GM12878 (cell line): ENCODE results near the gene PABPC1L. TPM values are rescaled to one million over a fixed set of nuclear protein-coding genes. Genes with fewer than 3 reads are reported as not detected.
"Not testable (repeated sequence)": the region's sequence is repeated elsewhere in the genome, so short reads cannot be mapped to it uniquely, and the experiment has no call there.

ENCODE experiments used
- ATAC-seq: fragments of 200-7000 bp; cut with Tn5 transposase; 3 replicates; pipeline ENCODE4 v1.9.1; 2020; ENCODE audit warnings: mild to moderate bottlenecking, moderate library complexity
- BruUV-seq: library from RNA; stranded (reverse); fragments of 400-500 nt; replicated peaks from 2 replicates; lab custom pipeline; 2021; lab: Mats Ljungman, UMichigan
- CTCF ChIA-PET: fragments of 300-600 bp; sonication (Branson Sonifier 250); formaldehyde crosslinking; extraction: SDS; loops from one replicate; lab custom pipeline; 2021; ENCODE audit warnings: inconsistent platforms; lab: Yijun Ruan, JAX
- POLR2A ChIA-PET: fragments of 350-600 bp; formaldehyde crosslinking; extraction: SDS; loops from one replicate; lab custom pipeline; 2021; ENCODE audit warnings: inconsistent platforms; lab: Charles Lee
- RAD21 ChIA-PET: fragments of 300-600 bp; sonication (Branson Sonifier 250); formaldehyde crosslinking; loops from one replicate; lab custom pipeline; 2023; ENCODE audit warnings: antibody characterized with exemption; ENCODE audit not compliant: unreplicated experiment; lab: Charles Lee
- SMC1A ChIA-PET: fragments of 300-600 bp; sonication (Branson Sonifier 250); formaldehyde crosslinking; loops from one replicate; lab custom pipeline; 2023; ENCODE audit not compliant: unreplicated experiment, uncharacterized antibody; lab: Charles Lee
- DNase-seq: peaks from one replicate; pipeline ENCODE4 v3.0.0-alpha.2; 2011; ENCODE audit warnings: low read depth, low spot score
- FAIRE-seq: peaks from 3 replicates; lab custom pipeline; 2011; peaks lifted over from hg19 to GRCh38; lab: Jason Lieb, UNC
- H2AFZ ChIP-seq: 2 replicates; pipeline ENCODE4 v1.6.0; 2011; ENCODE audit warnings: low read depth, low read length, control low read depth; ENCODE audit not compliant: control insufficient read depth
- H3K27ac ChIP-seq: 2 replicates; pipeline ENCODE4 v1.5.1; 2011; ENCODE audit warnings: control low read depth; ENCODE audit not compliant: control insufficient read depth, insufficient read depth
- H3K27me3 ChIP-seq, 2 experiments: replicated peaks in 1 of 2; 2 replicates each; pipeline versions ENCODE4 v1.6.0 to v1.6.1; 2011; ENCODE audit warnings: low read length in 1 of 2; ENCODE audit not compliant: control insufficient read depth in 2 of 2, insufficient read depth in 2 of 2
- H3K36me3 ChIP-seq, 2 experiments: 2 replicates each; pipeline ENCODE4 v1.5.1; 2011; ENCODE audit warnings: low read length in 1 of 2; ENCODE audit not compliant: control insufficient read depth in 2 of 2, insufficient read depth in 2 of 2
- H3K4me1 ChIP-seq: 2 replicates; pipeline ENCODE4 v1.6.1; 2011; ENCODE audit warnings: mild to moderate bottlenecking, low read length, moderate library complexity, mixed read lengths; ENCODE audit not compliant: control insufficient read depth, insufficient read depth
- H3K4me2 ChIP-seq: 2 replicates; pipeline ENCODE4 v1.6.0; 2011; ENCODE audit warnings: control low read depth; ENCODE audit not compliant: control insufficient read depth, insufficient read depth
- H3K4me3 ChIP-seq: fragments of 200-600 bp; sonication (generic); 2 replicates; pipeline ENCODE4 v1.5.1; 2016
- H3K79me2 ChIP-seq: 2 replicates; pipeline ENCODE4 v1.6.0; 2011; ENCODE audit warnings: low read length; ENCODE audit not compliant: control insufficient read depth, insufficient read depth
- H3K9ac ChIP-seq: 2 replicates; pipeline ENCODE4 v1.8.0; 2011; ENCODE audit warnings: low read length, control low read depth, mixed read lengths; ENCODE audit not compliant: control insufficient read depth, insufficient read depth
- H3K9me3 ChIP-seq: replicated peaks from 3 replicates; pipeline ENCODE4 v1.5.1; 2011; ENCODE audit warnings: mild to moderate bottlenecking, low read length; ENCODE audit not compliant: control insufficient read depth, insufficient read depth
- H4K20me1 ChIP-seq: 2 replicates; pipeline ENCODE4 v1.6.0; 2011; ENCODE audit not compliant: control insufficient read depth, insufficient read depth
- E4F1 ChIP-seq: fragments of 450-650 bp; IDR thresholded peaks from 2 replicates; pipeline ENCODE4 v1.6.1; 2018; ENCODE audit warnings: borderline replicate concordance, mild to moderate bottlenecking; ENCODE audit not compliant: partially characterized antibody
- FOXK2 ChIP-seq: fragments of 450-650 bp; IDR thresholded peaks from 2 replicates; pipeline ENCODE4 v1.6.1; 2017; ENCODE audit warnings: mild to moderate bottlenecking, moderate library complexity
- NBN ChIP-seq: fragments of 450-650 bp; IDR thresholded peaks from 2 replicates; pipeline ENCODE4 v1.6.1; 2016
- NRF1 ChIP-seq: conservative IDR thresholded peaks from 2 replicates; pipeline ENCODE4 v1.6.1; 2011; ENCODE audit warnings: mild to moderate bottlenecking, low read depth, low read length, improper control_type of control experiment
- PAX8 ChIP-seq: fragments of 450-650 bp; IDR thresholded peaks from 2 replicates; pipeline ENCODE4 v1.6.1; 2017; ENCODE audit warnings: mild to moderate bottlenecking, moderate library complexity
- TCF7 ChIP-seq: IDR thresholded peaks from 2 replicates; pipeline ENCODE4 v1.6.1; 2014; ENCODE audit warnings: antibody characterized with exemption, borderline replicate concordance
- WRNIP1 ChIP-seq: IDR thresholded peaks from 2 replicates; pipeline ENCODE4 v1.6.1; 2011; ENCODE audit warnings: low read depth, low read length, improper control_type of control experiment, borderline replicate concordance
- WGBS: methylation state at CpG from one replicate; pipeline ENCODE4 v1.1.6; 2016; ENCODE audit warnings: low lambda C conversion rate; ENCODE audit not compliant: insufficient replicate concordance, insufficient coverage; ENCODE audit errors: missing lambda C conversion rate; 5-methylcytosine and 5-hydroxymethylcytosine counted together
- in situ Hi-C: fragments of 300-500 bp; cut with MboI; formaldehyde crosslinking; loops from 9 replicates; pipeline ENCODE4 v1.14.3; 2018; ENCODE audit warnings: mixed read lengths
- intact Hi-C: fragments of 100-400 bp; cut with micrococcal nuclease; formaldehyde crosslinking; loops from one replicate; pipeline ENCODE4 v1.14.2; 2022; ENCODE audit not compliant: unreplicated experiment
- polyA plus RNA-seq, 11 experiments: library from polyadenylated mRNA; depleted of rRNA in 4 of 11; unstranded in 6 of 11; stranded (reverse) in 5 of 11; fragments of >200 nt; fragmentation: Nextera tagmentation in 4 of 11; fragmentation: Illumina TruSeq in 1 of 11; extraction: Ambion mirVana in 4 of 11; extraction: Trizol in 1 of 11; gene quantifications; 1 replicate in 1 of 11; 2 replicates in 10 of 11; pipeline versions ENCODE4 v1.2.1 to v1.2.3, GENCODE V29; 2011 to 2016; ENCODE audit warnings: inconsistent platforms in 2 of 11, missing spikeins in 2 of 11, low read depth in 1 of 11
- total RNA-seq, 4 experiments: library from RNA; depleted of rRNA in 3 of 4; stranded (reverse); fragments of >200 nt in 3 of 4; fragmentation: Illumina TruSeq in 1 of 4; extraction: Trizol in 1 of 4; gene quantifications; 2 replicates each; pipeline versions ENCODE4 v1.2.1 to v1.2.3, GENCODE V29; 2013 to 2021
- TF ChIP-seq, protein P1 (sequence below): IDR thresholded peaks from 2 replicates; pipeline ENCODE4 v1.6.1; 2011; ENCODE audit warnings: low read depth, mild to moderate bottlenecking, low read length, moderate library complexity, borderline replicate concordance; ENCODE audit errors: extremely low read depth
- TF ChIP-seq, protein P2 (sequence below): fragments of 150-350 bp; IDR thresholded peaks from 2 replicates; pipeline ENCODE4 v1.6.1; 2014; ENCODE audit warnings: mild to moderate bottlenecking, low read depth, low read length

Gene PABPC1L
- total and polyA plus RNA-seq, 10 of the 15 experiments (the other 5 are each of a cell fraction or from before 2014, with no cell fraction given), result 6.1 to 66.8 (median 11.9) TPM

DNA sequence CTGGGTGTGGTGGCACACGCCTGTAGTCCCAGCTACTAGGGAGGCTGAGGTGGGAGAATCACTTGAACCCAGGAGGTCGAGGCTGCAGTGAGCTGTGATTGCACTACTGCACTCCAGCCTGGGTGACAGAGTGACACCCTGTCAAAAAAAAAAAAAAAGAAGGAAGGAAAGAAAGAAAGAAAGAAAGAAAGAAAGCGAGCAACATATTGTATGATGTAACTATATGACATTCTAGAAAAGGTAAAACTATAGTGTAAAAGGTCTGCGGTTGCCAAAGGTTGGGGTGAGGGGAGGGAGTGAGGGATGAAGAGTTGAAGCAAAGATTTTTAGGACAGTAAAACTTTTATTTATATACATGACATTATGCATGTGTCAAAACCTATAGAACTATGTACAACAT, 27.5 kb upstream of the PABPC1L start:
- SMC1A ChIA-PET, H3K4me2 ChIP-seq, H4K20me1 ChIP-seq, H3K27ac ChIP-seq, H3K36me3 ChIP-seq, FAIRE-seq, intact Hi-C loops, BruUV-seq, ATAC-seq, H3K4me3 ChIP-seq, H3K9me3 ChIP-seq, DNase-seq, H3K27me3 ChIP-seq, RAD21 ChIA-PET, in situ Hi-C loops, H3K9ac ChIP-seq, H2AFZ ChIP-seq, H3K4me1 ChIP-seq: not testable (repeated sequence)
- ChIA-PET POLR2A (interaction anchor here (0.6 to 0.7 kb wide), 2 partner anchors 96 to 501 kb away, joined by 4 read pairs; no protein-coding TSS in a partner anchor), CTCF (interaction anchor here (1.2 kb wide), 1 partner anchor 18 kb away, joined by 3 read pairs; no protein-coding TSS in a partner anchor)
- WGBS, result 46% methylated on average over 4 of the region's 4 CpGs
- peaks cover 22% of the 10 kb centered on the region for H3K79me2 ChIP-seq

DNA sequence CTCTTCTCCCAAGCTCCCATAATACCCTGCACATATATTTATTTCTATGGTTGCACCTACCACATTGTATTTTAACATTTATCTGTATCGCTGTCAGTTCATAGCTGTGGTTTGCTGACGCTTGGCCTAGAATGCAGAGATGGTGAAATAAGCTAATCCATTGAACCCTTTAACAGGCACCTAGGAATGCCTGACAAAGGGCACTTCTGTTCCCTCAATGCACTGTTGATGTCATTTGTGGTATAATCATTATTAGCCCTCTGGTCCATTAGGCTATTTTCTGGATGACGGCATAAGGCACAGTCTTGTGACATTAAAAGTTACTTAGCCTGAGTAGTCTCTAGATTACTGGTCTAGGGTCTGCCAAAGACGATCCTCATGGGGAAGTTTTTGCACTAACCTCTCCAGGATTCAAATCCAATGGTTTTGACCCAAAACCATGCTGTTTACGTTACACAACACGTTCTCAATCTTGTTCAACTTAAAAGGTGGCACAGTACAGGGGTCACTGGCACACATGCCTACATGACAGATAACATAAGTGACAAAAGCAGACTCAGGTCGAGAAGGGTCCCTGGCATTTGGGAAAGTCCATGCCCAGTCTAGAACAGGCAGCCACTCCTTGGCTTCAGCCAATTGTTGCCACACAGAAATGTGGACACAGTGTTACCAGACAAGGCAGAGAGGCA, 26.5 kb upstream of the PABPC1L start:
- Histone ChIP-seq H3K27ac (no peak overlapping the region), H3K9me3 (no peaks in the 10 kb centered on the region), H4K20me1 (peaks cover 7% of the 10 kb centered on the region; the same call in 1 of the 2 replicates)
- TF ChIP-seq, protein P1, sequence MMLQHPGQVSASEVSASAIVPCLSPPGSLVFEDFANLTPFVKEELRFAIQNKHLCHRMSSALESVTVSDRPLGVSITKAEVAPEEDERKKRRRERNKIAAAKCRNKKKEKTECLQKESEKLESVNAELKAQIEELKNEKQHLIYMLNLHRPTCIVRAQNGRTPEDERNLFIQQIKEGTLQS, result no peak
- TF ChIP-seq WRNIP1, result no peak
- no peak for TF ChIP-seq TCF7
- no peak for TF ChIP-seq PAX8
- TF ChIP-seq E4F1, result no peak
- TF ChIP-seq NRF1, result no peak
- TF ChIP-seq NBN, result no peak
- TF ChIP-seq, protein P2, sequence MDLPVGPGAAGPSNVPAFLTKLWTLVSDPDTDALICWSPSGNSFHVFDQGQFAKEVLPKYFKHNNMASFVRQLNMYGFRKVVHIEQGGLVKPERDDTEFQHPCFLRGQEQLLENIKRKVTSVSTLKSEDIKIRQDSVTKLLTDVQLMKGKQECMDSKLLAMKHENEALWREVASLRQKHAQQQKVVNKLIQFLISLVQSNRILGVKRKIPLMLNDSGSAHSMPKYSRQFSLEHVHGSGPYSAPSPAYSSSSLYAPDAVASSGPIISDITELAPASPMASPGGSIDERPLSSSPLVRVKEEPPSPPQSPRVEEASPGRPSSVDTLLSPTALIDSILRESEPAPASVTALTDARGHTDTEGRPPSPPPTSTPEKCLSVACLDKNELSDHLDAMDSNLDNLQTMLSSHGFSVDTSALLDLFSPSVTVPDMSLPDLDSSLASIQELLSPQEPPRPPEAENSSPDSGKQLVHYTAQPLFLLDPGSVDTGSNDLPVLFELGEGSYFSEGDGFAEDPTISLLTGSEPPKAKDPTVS, result no peak
- no peak for TF ChIP-seq FOXK2
- TF ChIP-seq, all 136 proteins: peak for 0
- Histone ChIP-seq H3K79me2 (peaks cover 32% of the 10 kb centered on the region), H3K4me2 (no peak overlapping the region), H2AFZ (no peak overlapping the region), H3K4me3 (no peak overlapping the region), H3K36me3 (peaks cover 0 to 4% of the 10 kb centered on the region in 2 experiments; a peak in 1 of 4 replicates), H3K9ac (no peak overlapping the region), H3K27me3 (no peaks in the 10 kb centered on the region; a peak in 1 of 4 replicates), H3K4me1 (peaks cover 14% of the 10 kb centered on the region)
- FAIRE-seq (no peak), DNase-seq (no peak), ATAC-seq (no peak)
- ChIA-PET CTCF (interaction anchor here (1.2 kb wide), 2 partner anchors 8 to 19 kb away, joined by 3 read pairs; no protein-coding TSS in a partner anchor), POLR2A (no interaction called here), RAD21 (no interaction called here), SMC1A (no interaction called here)
- in situ Hi-C loops (no loop called here), intact Hi-C loops (no loop called here)
- WGBS, result 67% methylated on average over 7 of the region's 7 CpGs
- no TSS peak for BruUV-seq
